Breast epithelium (tissue), 3 donors: ENCODE data around the gene FAM222A.

Source experiments
- POLR2A ChIP-seq: fragments of 450-650 bp; IDR thresholded peaks from one replicate; pipeline ENCODE4 v1.6.1; 2016; ENCODE audit warnings: antibody characterized with exemption, mild to moderate bottlenecking, moderate library complexity
- TF ChIP-seq, protein P1 (sequence below), 3 donors: fragments of 450-650 bp; IDR thresholded peaks; one replicate each; pipeline ENCODE4 v1.5.1; 2016 to 2017; ENCODE audit warnings: antibody characterized with exemption in 3 of 3, mild to moderate bottlenecking in 3 of 3, moderate library complexity in 3 of 3

DNA sequence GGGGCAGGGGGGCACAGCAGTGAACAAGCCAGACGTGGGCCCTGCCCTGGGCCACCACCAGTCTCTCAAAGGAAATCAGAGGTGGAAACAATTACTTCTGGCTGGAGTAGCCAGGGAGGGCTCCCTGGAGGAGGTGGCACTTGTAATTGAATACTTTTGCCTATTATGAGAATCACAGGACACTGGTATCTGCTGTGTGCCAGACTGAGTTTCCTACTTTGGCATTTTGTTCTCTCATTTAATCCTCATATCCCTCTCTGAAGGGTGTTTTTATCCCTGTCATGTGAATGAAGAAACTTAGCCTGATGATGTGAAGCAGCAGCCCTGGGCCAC is 7.2 kb downstream of the FAM222A start:
- TF ChIP-seq, protein P1, sequence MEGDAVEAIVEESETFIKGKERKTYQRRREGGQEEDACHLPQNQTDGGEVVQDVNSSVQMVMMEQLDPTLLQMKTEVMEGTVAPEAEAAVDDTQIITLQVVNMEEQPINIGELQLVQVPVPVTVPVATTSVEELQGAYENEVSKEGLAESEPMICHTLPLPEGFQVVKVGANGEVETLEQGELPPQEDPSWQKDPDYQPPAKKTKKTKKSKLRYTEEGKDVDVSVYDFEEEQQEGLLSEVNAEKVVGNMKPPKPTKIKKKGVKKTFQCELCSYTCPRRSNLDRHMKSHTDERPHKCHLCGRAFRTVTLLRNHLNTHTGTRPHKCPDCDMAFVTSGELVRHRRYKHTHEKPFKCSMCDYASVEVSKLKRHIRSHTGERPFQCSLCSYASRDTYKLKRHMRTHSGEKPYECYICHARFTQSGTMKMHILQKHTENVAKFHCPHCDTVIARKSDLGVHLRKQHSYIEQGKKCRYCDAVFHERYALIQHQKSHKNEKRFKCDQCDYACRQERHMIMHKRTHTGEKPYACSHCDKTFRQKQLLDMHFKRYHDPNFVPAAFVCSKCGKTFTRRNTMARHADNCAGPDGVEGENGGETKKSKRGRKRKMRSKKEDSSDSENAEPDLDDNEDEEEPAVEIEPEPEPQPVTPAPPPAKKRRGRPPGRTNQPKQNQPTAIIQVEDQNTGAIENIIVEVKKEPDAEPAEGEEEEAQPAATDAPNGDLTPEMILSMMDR (IDR thresholded peaks at IDR 0.05), result no peak
- no peak for TF ChIP-seq POLR2A
